HG02981 (cell line): Measurements from ENCODE around the gene LTBP3.

ENCODE experiments used
- ATAC-seq: cut with Tn5 transposase; IDR thresholded peaks from one replicate; pipeline ENCODE4 v1.9.1; 2021; ENCODE audit warnings: mild to moderate bottlenecking, moderate library complexity; ENCODE audit not compliant: unreplicated experiment

LTBP3 gene

DNA sequence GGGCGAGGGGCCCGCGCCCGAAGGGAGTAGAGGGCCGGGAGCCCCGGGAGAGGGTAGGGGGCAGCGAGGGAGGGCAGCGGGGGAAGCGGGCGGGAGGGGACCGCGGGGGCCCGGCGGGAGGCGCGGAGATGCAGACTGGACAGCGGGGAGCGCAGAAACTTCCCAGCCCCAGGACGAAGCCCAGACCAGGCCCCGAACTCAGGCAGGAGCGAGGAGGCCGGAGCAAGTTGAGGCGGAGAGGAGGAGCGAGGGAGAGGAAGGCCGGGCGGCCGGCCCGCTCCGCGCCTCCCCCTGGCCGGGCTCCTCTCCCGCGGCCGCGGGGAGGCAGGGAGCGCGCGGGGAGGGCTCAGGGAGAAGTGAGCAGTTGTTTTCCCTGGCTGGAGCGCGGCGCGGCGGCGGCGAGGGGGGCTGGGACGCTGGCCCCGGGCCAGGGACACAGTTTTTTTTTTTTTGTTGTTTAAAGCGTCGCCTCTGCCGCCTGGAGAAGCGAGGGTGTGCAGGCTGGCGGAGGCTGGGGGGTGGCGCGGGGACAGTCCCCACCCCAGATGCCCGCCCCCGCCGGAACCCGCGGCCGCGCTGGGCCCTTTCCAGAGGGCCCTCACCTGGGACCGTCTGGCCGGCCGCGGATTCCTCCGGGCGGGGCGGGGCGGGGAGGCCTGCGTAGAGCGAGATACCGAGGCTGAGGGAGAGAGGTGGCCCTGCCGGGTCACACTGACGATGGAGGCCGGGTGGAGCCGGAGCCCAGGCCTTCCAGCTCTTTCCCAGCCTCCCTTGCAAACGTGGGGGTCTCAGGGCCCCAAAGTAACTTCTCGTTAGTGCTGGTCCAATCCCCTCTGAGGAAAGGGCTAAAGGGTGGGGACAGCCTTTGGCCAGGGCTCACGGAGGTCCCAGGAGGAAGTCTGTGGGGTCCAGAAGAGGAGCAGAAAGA, at the start of gene LTBP3:
LTBP3 (minus strand) TSS at position 358 of the 928 bp plus-strand sequence. CDS start 400 bp downstream, outside the sequence.
- ATAC-seq = no peak

DNA sequence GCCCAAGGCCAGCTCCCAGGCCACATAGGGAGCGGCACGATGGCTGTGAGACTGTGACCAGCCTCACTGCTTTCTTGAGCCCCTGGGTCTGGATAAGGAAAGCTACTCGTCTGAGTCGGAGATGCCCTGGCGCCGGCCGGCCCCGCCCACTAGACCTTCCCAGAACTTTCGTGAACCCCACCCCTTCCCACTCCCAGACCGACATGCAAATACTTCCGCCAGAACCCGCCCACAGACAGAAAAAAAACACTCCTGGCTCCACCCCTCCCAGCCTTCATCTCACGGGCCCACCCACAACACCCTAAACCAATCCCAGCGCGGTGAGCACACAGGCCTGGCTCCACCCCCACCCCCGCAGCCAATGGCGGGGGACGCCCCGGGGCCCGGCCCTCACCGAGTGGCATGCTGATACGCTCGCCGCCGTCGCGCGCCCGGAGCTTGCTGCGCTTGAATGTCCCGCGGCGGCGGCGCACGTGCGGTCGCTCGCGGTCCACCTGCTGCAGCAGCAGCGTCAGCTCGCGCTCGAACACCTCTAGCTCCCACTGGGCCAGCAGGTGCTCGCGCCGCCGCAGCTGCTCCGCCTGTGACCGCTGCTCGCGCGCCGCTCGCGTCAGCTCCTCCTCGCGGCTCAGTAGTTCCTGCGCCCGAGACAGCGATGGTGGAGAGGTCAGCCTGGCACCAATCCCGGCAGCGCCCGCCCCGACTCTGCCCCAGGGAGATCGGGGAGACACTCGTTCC, 48.9 kb upstream of the LTBP3 start:
- ATAC-seq = no peak

DNA sequence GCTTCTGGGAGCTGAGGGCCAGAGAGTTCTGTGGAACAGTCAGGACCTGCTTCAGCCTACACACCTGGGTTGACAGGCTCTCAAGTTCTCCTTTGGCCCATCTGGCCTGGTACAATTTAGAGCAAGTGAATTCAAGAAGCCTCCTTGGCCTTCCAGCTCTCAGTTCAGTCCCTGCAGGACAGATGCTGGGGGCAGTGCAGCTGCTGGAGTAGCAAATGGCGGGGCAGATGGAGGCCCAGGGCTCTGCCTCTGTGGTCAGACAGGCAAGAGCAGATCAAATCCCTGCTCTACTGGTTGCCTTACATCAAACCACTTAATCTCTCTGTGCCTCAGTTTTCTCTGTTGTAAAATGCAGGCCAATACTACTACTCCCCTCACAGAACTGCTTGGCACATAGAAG, 46.1 kb upstream of the LTBP3 start:
- ATAC-seq = no peak

- ATAC-seq = no peak
These were observed 41.7 kb upstream of the LTBP3 start for GRCh38 chr11:65599955-65600246.

- no peak for ATAC-seq
These were observed 41.2 kb upstream of the LTBP3 start for GRCh38 chr11:65599216-65599954.

- no peak for ATAC-seq
These were observed 40.1 kb upstream of the LTBP3 start for GRCh38 chr11:65598258-65598699.

GRCh38 chr11:65596520-65596919, 38.4 kb upstream of the LTBP3 start:
- ATAC-seq = no peak

- no peak for ATAC-seq
These were observed 37.6 kb upstream of the LTBP3 start, which contains the start of gene KCNK7 for GRCh38 chr11:65595543-65596281. Gene KCNK7, minus strand, starts transcription at chr11:65595800. Its CDS starts 28 bp downstream, at chr11:65595772.

GRCh38 chr11:65595131-65595530, 37.0 kb upstream of the LTBP3 start:
- ATAC-seq = no peak

DNA sequence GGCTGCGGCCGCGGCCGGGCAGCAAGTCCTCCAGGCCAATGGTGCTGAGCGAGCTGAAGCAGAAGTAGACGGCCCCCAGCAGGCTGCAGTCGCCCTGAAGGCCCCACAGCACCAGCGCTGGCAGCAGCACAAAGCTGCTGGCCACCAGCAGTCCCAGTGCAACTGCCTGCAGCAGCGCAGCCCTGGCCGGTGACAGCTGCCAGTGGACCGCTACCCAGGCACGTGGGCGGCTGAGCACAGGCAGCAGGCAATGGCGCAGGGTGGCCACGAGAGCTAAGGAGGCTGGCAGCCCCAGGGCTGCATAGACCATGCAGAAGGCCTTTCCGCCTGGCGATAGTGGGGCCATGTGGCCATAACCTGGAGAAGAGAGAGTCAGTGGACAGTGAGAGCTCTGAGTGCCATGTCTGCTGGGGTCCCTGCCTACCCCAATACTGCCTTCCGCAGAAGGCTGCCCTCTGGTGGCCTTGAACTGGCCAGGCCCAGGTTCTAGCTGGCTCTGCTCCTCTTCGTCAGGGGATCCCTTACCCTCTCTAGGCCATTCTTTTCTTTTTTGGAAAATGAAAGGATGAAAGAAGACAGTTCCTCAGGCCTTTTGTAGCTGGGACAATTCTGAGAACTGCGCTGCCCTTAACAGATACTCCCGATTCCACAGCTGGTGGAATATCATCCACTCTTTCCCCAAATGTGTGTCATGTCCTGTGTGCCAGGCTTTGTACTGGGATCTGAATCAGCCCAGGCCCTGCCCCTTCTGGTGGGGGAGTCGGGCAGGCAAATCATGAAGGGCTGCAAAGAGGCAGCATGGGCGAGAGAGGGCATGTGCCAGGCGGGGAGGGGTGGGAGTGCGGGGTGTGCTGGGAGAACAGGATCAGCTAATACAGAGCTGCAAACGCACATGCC, 35.6 kb upstream of the LTBP3 start:
- ATAC-seq = no peak

DNA sequence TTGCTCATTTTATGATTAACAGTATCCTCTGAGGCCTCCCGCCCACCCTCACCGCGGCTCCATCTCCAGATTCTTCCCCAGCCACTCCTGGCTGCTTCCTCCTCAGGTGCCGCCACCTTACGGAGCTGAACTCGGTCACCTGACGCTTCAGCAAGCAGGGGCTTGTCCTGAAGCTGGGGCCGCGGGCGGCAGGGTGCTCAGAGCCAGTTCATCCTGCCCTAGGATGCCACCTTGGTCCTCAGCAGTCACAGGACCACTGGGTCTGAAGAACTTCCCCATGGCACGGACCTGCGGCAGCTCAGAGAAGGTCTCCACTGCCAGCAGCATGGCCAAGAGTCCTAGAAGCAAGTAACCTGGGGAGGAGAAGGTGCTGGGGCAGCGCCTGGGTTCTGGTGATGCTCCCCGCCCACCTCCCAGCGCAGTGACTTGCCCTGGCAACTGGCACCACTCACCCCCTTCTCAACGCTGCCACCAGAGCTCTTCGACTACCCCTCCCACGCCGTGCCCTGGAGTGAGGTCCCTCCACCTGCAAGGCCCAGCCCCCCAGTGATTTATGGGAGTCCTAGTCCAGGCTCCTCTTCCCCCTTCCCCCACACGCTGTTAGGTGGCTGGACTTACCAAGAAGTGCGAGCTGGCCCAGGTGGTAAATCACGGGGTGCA, 34.8 kb upstream of the LTBP3 start:
- ATAC-seq = no peak

DNA sequence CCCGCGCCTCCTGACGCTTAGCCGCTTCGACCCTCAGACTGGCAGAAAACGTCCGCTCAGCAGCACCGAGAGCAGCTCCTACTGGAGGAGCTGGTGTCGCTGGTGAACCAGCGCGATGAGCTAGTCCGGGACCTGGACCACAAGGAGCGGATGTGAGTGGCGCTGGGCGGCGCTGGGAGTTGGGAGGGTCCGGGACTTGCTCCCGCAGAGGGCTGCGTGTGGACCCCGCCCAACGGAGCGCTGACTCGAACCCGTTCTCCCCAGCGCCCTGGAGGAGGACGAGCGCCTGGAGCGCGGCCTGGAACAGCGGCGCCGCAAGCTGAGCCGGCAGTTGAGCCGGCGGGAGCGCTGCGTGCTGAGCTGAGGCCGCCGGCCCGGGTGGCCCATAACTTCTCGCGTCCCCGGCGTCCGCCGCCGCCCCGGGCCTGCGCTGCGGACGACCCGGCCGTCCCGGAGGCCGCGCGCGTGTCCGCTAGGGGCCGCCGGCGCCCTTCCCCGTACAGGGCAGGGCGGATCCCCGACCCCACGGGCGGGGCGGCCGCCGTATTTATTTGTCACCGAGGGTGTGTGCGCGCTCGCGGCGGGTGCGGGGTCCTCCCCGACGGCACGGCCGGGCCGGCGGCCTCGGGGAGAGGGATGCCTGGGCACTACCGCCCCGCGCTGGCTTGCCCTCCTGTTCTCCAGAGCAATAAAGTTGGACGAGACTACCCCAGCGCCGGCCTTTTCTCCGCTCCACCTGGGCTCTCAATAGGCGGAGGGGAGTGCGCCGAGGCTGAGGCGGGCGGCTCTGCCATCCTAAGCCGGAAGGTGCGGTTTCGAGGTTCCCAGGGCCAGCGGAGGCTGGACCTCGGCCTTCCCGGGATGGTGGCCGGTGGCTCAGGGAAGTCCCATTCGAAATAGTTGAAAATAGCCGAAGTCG, 34.0 kb upstream of the LTBP3 start:
- ATAC-seq = no peak

GRCh38 chr11:65590240-65590738, 32.1 kb upstream of the LTBP3 start:
- no peak for ATAC-seq

DNA sequence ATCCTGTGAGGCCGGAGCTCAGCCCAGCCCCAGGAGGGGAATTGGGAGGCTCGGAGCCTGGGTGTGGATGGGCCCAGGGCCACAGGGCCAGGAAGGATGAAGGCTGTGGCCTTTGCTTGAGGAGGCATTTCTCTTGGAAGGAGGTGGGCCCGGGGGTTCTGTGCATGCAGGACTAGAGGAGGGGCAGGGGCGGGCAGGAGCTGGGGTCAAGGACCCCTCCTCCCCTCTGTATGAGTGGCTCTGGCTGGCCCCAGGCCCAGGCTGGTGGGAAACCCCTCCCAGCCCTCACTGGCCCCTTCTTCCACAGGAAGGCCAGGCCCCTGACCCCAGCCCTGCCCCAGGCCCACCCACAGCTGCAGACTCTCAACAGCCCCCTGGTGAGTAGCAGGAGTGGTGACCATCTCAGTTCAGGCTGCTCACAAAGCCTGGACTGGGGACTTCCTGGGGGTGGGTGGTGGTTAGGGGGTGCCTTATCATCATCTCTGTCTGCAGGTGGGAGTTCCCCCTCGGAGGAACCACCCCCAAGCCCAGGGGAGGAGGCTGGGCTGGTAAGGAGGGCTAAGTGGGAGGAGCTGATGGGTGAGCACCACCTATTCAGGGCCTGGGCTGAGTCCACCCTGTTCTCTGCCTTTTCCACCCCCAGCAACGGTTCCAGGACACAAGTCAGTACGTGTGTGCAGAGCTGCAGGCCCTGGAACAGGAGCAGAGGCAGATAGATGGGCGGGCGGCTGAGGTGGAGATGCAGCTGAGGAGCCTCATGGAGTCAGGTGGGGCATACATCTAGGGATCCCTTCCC, 31.5 kb upstream of the LTBP3 start:
- no peak for ATAC-seq

DNA sequence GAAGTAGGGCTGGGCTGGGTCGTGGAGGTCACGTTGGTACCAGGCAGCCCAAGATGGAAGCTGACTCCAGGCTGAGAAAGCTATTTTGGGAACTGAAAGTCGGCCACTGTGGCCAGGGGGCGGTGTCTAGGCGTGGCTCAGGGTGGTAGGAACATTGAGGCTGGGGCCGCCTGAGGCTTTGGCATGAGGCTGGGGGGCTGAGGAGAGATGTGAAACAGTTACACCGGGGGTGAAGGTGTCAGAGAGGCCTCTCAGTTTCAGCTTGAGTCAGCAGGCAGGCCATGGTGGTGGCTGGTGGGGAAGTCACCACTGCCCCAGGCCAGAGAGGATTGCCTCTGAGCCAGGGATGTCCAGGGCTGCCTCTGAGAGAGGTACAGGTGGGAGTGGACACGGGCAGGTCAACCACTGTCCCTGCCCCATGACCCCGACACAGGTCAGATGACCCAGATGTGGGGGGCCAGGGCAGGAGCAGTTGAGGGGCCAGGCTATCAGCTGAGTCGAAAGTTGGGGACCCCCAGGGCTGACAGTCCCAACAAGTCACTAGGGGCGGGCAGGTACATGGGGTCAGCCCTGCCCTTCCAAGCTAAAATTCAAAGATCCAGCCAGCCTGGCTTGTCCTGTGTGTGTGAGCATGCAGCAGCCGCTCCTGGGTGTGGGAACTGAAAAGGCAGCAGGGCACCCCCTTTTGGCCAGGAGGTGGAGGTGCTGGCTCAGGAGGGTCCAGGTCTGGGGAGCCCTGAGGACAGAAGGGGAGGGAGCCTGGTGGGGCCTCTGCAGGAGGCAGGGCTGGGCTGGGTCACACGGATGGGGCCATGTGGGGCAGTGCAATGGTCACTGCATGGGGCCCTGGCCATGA, 30.3 kb upstream of the LTBP3 start:
- peak; percentile 76 for ATAC-seq

GRCh38 chr11:65586676-65587075, 28.5 kb upstream of the LTBP3 start:
- ATAC-seq = no peak
